GM18517 (cell line): ENCODE data around the gene PHACTR2.

Experiments
- ATAC-seq: cut with Tn5 transposase; IDR thresholded peaks from one replicate; pipeline ENCODE4 v1.9.1; 2021; ENCODE audit warnings: mild to moderate bottlenecking, moderate library complexity; ENCODE audit not compliant: unreplicated experiment

The PHACTR2 gene

DNA sequence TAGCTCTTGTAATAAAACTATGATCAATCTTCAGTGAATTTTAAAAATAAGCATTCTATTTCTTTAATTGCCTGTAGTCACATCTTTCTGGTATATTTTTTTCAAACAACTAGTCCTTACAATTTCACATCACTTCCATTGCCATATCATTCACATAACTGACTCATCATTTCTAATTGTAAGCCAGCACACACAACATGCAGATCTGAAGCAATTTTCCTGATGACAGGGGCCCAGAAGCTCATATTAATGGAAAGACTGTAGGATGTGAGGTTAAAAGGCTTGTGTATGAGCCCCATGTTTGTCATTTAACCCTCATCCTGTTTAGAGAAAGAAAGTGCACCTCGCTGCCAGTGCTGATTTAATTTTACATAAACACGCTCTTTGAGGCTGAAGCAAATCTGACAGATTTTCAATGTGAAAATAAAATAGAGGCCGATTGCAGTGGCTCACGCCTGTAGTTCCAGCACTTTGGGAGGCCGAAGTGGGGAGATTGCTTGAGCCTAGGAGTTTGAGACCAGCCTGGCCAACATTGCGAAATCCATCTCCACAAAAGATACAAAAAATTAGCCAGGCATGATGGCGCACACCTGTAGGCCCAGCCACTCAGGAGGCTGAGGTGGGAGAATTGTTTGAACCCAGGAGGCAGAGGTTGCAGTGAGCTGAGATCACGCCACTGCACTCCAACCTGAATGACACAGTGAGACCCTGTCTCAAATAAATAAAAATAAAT, 125.2 kb downstream of the PHACTR2 start:
- ATAC-seq: no peak

DNA sequence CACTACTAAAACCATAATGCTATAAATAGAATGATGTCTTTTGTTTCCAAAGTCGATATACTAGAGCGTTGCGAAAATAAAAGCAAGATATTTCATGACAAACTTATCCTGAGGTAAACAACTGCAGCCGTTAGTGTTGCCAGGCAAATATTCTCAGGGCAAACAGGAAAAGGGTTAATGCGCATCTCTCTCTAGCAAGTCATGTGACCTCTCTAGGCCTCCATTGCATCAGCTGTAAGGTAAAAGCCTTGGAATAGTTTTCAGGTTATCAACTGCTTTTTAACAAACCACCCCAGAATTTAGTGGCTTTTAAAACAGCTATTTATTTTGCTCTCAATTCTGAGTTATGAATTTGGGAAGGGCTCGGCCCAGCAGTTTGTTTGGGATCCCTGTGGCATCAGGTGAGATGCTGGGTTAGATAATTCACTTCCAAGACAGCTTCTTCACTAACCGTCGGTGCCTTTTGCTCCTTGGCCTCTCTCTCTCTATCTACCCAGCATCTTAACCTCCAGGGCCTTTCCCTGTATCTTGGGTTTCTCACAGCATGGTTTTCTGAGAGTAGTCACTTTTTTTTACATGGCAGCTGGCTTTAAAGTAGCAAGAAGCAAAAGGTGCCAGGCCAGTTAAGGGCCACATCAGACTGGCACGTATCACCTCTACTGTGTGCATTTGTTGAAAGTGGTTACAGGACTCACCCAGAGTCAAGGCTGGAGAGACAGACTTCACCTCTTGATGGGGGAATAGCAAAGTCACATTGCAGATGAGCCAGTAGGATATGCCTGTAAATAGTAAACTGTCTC, 126.2 kb downstream of the PHACTR2 start:
- no peak for ATAC-seq

DNA sequence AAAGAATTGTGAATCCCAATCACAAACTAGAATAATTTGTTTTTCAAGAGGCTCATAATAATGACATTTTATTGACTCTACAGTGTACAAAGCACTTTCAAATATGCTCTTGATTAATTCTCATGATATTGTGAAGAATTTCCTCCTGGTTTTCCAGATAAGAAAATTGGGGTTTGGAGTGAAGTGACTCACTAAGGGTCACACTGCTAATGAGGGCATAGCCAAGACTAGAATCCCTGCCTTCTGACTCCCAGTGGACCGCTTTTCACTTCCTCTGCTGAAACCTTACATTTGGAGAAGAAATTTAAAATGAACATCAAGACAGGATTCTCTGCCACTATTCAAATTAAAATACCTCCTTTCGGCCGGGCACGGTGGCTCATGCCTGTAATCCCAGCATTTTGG, 127.1 kb downstream of the PHACTR2 start:
- no peak for ATAC-seq

DNA sequence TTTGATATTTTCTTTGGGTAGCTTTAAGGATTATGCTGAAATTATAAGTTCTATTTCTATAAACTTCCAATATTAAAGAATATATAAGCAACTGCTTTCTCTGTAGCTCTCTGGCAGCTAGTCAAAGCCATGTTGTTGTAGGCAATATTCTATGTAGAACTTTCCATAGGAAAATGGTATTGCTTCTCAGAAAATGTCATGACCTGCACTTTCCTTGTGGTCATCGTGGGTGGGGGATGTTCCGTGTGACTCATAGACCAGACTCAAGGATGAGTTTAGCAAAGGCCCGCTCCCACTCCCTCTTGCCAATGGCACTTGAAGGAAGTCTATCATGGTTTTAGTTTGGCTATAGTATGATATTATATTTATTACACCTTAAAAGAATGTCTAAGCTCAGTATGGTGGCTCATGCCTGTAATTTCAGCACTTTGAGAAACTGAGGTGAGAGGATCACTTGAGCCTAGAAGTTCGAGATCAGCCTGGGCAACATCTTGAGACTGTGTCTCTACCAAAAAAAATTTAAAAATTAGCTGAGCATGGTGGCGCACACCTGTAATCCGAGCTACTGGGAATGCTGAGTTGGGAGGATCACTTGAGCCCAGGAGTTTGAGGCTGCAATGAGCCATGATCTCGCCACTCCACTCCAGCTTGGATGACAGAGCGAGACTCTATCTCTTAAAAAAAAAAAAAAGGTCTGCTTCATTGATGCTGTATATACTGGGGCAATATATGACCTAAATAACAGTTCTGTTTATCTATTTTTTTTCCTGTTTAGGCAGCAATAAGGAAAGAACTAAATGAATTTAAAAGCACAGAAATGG, 128.7 kb downstream of the PHACTR2 start:
- ATAC-seq: no peak

DNA sequence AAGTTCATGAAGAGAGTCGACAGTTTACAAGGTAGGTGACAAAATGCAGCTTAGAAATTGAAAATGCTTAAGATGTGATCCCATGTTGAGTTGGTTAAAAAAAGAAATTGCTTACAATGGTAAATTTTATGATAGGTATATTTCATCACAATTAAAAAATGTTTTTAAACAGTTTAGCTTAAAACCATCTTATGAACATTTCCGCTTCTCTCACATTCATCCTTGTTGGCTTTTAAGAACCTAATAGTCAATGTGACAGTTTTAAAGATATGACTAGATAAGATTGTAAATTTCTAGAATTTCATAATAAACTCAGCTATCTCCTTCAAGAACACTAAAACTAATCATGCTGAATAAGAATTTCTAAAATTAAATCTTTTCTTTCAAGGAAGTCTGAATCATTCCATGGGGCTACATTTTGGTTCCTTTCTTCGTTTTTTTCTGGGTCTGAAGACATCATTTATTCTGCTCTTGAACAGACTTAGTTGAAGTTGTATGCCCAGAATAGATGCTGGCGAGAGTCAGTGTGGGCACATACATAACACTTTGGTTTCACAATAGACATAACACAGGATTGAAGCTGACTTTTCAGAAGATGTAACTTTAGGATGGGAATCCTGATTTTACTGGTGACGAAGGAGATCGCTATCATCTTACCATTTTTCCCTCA, 129.5 kb downstream of the PHACTR2 start:
- ATAC-seq: no peak

DNA sequence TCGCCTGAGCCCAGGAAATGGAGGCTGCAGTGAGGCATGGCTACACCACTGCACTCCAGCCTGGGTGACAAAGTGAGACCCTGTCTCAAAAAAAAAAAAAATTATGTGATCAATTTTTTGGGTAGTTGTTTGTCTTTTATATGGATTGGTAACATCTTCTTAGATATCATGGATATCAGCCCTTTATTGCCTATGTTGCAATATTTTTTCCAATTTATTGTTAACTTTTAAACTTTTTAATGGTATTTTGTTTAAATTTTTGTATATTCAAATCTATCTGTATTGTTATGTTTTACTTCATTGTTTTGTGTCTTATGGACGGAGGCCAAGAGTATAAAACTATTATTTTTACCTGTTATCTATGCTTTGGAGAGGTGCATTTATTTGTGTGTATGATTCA, 133.0 kb downstream of the PHACTR2 start:
- ATAC-seq: no peak

DNA sequence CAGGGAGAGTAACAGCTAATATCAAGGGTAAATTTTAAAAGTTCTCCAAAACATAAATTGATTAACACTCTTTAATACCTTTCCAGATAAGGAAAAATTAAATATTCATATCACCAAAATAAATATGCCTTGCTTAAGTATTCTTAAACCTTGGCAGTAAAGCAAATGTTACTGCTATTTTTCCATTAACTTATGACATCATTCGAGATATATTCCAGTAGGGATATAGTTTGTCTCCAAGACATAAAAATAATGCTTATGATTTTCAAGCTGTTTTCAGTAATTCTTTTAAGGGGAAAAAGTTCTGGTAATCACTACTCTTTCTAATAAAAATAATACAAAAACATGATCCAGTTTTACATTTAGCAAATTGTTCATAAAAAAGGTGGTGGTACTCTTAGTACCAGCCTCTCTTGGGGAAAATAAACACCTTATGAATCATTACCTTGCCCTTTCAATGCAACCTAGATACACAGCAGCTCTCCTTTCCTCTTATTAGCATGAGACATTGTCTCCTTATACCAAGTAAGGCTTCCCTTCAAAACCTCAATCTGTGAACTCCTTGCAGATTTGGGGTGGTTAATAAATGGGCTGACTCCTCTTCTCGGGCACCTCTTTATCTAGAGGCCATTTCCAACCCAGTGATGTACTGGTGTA, 133.9 kb downstream of the PHACTR2 start:
- no peak for ATAC-seq

DNA sequence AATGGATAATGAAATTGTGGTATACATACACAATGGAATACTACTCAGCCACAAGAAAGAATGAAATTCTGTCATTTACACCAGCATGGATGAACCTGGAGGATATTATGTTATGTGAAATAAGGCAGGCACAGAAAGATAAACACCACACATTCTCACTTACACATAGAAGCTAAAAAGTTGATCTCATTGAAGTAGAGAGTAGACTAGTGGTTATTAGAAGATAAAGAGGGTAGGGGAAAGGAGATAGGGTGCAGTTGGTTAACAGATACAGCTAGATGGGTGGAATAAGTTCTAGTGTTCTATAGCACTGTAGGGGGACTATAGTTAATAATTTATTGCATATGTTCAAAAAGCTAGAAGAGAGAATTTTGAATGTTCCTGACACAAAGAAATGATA, 139.9 kb downstream of the PHACTR2 start:
- no peak for ATAC-seq

DNA sequence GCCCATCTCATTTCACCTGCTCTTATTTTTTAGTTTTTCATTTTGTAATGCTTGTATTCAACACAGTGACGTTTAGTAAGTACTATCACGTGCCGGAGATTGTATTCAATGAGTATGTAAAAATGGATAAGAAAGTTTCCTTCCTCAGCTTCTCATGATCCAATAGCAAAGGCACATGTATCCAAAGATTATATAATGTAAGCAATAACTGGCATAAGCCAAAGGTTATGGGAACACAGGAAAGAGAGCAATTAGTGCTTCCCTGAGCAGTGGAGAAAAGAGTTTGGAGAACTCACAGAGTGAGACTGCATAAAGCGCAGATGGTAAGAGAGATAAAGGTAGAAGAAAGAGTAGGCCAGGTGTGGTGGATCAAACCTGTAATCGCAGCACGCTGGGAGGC, 143.6 kb downstream of the PHACTR2 start:
- ATAC-seq: no peak

DNA sequence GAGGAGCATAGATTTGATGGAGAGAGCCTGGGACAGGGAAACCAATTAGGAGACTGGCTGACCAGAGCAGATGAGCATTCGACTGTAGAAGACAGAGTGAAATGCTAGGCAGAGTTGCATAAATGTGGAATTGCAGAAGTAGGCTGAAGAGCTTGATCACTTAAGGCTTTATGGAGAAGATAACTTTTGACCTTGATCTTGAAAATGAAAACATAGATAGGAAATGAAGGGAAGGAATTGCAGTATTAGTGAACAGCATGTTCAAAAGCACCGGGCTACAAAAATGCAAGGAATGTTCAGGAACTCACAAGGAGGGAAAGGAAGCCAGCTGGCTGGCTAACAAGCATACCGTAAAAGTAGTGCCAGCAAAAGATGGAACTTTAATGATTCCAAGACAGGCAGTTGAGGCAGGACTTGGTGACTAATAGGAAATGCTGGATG, 144.8 kb downstream of the PHACTR2 start:
- no peak for ATAC-seq

DNA sequence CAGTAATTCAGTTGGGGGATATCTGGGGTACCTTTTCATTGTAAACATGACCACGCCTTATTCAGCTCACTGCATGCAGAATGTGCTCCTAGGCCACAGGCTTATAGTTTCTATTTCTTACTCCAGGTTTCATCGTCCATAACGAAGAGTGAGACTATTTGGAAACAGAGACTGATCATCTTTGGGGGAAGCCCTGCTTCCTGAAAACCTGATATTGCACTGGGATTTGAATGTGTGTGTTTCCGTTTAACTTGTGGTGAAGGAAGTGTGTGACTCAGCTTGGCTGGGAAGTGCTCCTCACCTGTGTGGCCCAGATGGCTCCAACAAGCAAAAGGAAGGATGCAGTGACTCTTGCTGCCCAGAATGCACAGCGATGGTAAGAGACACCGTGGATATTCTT, 145.8 kb downstream of the PHACTR2 start:
- ATAC-seq: no peak

DNA sequence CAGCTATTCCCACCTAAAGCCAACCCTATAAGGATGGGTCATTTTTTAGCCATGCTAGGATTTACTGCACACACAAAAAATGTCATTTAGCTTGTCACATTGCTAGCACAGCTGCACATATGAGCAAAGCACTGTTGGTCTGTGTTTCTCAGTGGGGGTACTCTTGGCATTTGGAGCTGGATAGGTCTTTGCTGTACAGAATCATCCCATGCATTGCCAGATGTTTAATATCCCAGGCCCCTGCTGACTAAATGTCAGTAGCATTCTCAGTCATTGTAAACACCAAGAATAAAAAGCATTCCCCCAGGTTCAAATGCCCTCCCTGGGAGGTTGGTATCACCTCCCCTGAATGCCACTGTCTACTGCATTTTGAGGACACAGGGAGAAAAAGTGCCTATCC, 150.8 kb downstream of the PHACTR2 start:
- ATAC-seq: no peak

DNA sequence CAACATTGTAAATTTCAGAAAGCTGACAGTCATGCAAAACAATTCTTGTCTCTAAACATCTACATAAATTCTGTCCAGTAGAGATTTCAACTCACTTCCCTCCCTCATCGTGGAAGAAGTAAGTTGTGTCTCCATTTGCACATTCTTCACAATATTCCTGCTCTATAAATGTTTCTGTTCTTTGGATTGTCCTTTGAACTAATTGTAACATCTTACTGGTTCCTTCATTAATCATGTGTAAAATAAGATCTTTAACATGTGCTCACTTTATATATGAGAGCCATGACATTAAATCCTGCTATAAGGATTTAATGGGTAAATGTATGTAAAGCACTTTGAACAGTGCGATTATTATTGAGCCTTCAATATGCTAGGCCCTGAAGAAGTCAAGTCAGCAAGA, 158.4 kb downstream of the PHACTR2 start:
- no peak for ATAC-seq

DNA sequence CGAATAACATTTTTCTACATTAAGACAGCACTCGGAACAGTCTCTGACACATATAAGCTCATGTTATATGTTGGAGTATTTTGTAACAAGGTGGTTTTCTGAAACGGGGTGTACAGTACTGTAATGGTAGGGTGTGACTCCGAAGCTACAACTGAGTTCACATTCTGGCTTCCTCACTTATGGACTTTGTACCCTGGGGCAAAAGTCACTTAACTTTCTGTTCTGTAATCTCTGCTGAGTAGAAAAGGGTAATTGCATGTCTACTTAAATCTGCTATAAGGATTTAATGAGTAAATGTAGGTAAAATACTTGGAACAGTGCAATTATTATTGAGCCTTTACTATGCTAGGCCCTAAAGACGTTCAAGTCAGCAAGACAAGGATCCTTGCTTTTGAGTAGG, 160.6 kb downstream of the PHACTR2 start:
- no peak for ATAC-seq

DNA sequence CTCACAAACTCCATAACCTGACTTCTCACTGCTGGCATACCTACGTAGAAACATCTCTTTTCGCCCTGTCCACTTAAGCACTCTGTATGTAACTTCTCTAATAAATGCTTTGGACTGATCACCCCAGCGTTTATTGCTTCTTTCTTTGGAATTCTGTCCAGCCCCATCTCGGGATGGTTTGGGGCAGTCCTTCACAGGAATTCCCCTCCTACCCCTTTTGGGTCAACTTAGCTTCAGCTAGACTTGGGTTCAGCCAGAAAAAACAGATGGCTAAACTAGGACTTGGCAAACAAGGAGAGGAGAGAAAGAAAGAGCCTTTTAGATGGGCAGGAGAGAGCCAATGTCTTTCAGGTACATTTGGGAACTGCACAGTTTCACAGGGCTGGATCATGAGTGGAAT, 161.4 kb downstream of the PHACTR2 start:
- no peak for ATAC-seq

DNA sequence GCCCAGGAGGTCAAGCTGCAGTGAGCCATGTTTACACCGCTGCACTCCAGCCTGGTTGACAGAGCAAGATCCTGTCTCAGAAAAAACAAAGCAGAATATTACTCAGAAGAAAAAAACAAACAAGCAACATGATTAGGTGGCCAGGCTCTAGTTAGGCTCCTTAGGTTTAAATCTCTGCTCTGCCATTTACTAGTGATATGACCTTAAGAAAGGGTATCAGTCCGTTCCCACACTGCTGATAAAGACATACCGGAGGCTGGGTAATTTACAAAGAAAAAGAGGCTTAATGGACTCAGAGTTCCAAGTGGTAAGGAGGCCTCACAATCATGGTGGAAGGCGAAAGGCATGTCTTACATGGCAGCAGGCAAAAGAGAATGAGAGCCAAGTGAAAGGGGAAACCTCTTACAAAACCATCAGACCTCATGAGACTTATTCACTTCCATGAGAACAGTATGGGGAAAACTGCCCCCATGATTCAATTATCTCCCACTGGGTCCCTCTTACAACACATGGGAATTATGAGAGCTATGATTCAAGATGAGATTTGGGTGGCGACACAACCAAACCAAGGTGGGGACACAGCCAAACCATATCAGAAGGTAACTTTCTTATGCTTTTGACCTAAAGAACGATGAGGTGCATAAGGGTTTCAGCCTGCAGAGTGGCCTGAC, 163.0 kb downstream of the PHACTR2 start:
- ATAC-seq: no peak

DNA sequence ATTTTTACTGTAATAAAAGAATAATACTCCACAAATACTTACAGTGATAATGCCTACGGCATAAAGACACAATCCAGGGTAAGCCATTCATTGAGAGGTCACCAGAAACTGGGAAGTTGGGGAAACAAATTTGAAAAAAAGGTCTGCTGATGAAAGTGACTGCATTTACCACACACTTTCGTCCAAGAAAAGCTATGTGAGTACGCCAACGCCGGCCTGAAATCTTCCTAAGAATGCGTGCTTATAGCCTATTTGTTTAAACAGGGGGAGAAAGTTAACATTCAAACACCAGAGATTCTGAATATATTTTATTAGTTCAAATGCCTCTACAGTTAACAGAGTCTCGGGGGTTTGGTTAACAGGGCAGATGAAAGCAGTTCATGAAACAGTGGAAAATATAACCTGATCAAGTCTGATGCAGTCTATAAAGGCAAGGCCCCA, 164.7 kb downstream of the PHACTR2 start:
- no peak for ATAC-seq

DNA sequence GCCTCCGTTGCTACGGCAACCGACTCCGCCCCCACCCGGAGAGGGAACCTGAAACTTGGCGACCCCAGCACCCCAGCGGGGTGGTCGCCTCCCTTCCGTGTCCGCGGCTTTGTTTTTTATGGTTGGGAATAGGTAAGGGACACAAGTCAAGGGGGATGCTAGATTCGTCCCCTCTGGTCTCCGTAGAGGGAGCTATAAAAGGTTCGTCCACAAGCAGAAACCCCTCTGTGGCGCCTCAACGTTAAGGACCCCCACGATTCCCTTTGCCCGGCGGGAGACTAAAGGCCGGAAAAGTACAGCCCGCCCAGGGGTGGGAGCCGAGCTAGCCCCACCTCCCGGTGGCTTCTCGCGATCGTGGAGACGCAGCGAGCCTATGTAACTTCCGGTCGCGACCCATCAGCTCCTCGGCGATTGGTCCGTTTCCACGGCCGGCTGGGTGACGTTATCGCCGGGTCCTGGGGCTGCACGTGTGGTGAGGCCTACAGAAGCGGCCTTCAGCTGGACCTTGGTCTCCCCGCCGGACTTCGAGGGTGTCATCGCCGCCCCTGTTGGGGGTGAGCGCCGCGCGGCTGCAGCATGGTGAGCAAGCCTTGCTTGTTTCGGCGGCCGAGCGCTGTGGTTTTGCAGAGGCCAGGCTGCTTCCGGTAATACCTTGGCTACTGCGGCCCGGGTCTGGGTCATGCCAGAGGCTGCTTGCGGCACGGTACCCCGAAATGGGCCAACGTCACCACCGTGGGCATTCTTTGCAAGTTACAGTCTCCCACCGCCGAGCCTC, 165.3 kb downstream of the PHACTR2 start, which contains the start of gene LTV1:
TSS of gene LTV1 (plus strand) at position 437 of the 775 bp plus-strand sequence. CDS start at position 577, 140 bp downstream.
- ATAC-seq: peak; percentile 98

DNA sequence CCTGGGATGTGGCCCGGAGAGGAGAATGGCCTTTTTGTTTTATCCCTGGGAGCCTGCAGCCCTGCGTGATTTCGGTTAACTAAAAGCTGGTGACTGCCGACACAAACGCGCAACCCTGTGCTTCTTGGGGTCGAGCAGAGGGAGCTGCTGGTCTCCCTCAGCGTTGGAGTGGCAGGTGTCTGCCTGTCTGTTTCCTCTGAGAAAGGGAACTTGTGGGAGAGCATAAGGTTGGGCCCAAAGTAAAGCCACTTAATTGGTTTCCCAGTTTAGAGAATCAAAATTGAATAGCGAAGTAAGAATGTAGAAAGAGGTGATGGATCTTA, 165.9 kb downstream of the PHACTR2 start:
- ATAC-seq: peak; percentile 7
